ENCODE measurements around the gene DDX20. TPM values are rescaled to one million over a fixed set of nuclear protein-coding genes. Genes with fewer than 3 reads are reported as not detected.

DDX20 gene, protein sequence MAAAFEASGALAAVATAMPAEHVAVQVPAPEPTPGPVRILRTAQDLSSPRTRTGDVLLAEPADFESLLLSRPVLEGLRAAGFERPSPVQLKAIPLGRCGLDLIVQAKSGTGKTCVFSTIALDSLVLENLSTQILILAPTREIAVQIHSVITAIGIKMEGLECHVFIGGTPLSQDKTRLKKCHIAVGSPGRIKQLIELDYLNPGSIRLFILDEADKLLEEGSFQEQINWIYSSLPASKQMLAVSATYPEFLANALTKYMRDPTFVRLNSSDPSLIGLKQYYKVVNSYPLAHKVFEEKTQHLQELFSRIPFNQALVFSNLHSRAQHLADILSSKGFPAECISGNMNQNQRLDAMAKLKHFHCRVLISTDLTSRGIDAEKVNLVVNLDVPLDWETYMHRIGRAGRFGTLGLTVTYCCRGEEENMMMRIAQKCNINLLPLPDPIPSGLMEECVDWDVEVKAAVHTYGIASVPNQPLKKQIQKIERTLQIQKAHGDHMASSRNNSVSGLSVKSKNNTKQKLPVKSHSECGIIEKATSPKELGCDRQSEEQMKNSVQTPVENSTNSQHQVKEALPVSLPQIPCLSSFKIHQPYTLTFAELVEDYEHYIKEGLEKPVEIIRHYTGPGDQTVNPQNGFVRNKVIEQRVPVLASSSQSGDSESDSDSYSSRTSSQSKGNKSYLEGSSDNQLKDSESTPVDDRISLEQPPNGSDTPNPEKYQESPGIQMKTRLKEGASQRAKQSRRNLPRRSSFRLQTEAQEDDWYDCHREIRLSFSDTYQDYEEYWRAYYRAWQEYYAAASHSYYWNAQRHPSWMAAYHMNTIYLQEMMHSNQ
- 11.3 and 13.7 TPM in 2 replicates for total RNA-seq

DNA sequence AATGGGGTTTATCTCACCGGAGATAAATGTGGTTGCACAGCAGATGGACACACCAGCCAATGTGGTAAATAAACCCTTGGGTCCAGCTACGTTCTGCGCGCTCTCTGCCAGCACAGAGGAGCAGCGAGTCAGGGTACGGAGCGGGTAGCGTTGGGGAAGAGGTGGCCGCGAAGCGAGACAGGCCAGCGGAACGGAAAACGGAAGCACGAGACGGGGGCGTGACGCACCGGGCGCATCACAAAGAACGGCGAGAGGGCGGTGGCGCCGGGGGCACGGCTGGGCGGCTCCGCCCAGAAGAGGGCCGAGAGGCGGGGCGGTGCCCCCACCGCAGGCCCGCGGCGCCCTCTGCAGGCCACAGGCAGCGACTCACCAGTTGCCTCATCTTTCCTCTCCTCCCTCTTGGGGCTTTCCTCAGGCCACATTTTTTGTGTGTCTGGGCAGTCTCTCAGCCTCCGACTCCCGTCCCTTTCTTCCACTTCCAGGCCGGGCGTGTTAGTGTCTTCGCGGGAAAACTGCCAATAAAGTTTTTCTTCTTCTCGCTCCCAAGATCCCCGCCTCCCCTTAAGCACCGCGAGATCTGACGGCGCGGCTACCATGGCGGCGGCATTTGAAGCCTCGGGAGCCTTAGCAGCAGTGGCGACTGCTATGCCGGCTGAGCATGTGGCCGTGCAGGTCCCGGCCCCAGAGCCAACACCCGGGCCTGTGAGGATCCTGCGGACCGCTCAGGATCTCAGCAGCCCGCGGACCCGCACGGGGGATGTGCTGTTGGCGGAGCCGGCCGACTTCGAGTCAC lies at the start of gene DDX20:
DDX20 (plus strand) TSS at position 571 of the 793 bp plus-strand sequence; CDS start at position 595, 24 bp downstream.
- DNase-seq (ENCODE audit: low read depth in 2 of 2), result peak; percentile 97 to 98

DNA sequence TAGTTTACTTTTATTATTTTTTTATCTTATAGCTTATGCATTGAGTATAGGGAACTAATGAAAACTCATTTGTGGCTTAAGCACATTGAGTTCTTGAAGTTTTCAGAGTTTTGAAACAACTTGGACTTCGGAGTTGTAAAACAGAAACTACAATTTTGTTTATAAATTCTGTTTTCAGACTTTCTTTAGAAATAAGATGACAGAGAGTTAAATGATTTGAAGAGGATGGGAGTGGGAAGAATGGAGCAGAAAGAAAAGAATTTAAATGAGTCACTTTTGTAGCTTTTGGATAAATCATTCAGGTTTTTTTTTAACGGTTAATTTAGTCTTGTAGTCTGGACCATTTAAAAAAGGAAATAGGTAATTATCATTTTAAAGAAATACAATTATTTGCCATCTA lies 48.8 kb upstream of the DDX20 start:
- DNase-seq (ENCODE audit: low read depth in 2 of 2), result no peak

DNA sequence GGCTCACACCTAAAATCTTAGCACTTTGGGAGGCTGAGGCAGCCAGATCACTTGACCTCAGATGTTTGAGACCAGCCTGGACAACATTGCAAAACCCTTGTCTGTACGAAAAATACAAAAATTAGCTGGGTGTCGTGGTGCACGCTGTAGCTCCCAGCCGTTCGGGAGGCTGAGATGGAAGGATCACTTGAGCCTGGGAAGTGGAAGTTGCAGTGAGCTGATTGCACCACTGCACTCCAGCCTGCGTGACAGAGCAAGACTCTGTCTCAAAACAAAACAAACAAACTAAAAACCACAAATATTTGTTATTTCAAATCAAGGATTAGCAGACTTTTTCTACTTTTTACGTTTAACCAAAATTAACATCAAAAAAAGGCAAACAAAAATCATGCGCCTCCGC lies 47.8 kb upstream of the DDX20 start:
- no peak for DNase-seq (ENCODE audit: low read depth in 2 of 2)

DNA sequence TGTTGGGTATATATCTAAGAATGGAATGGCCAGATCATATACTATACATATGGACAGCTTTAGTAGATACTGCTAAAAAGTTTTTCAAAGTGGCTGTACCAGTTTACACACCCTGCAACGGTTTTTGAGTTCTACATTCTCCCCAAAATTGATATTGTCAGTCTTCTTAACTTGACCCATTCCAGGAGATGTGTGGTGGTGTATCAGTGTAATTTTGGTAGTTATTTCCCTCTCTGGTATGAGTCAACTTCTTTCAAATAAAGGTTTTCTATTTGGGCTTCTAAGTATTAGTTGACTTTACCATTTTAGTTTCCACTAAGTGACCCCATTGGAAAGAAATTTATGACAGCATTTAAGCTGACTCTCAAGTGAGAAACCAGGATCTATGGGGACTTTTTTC lies 45.7 kb upstream of the DDX20 start:
- no peak for DNase-seq (ENCODE audit: low read depth in 2 of 2)

DNA sequence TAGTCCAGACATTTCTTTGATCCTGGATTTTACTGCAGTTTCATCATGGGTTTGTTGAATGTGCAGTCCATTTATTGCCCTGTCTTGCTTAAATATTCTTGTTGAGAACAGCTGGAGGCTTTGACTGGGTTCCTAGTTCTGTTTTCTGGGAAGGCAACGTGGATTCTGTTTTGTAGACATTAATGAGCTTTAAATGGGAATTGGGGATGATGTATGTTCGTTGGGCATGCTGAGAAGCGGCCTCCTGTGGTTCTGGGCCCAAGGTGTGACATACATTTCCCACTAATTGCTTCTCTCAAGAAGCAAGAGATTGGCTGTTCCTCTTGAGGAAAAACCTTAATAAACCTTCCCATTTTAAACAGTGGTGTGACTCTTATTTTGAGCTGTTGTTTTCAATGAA lies 39.4 kb upstream of the DDX20 start:
- no peak for DNase-seq (ENCODE audit: low read depth in 2 of 2)

DNA sequence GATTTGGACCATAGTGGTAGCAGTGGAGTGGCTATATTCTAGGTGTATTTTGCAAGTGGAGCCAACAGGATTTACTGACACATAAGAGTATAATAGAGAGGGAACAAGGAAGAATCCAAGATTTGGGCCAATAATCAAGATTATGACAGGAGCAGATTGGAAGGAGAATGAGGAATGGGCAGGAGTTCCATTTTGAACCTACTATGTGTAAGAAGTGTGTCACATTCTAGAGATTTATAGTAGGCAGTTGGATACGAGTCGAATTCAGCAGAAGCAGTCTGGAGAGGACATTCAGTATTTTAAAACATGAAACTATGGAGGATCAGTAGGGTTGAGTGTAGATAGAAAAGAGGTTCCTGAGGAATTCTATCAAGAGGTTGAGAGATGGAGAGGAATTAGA lies 38.3 kb upstream of the DDX20 start:
- DNase-seq (ENCODE audit: low read depth in 2 of 2), result no peak

DNA sequence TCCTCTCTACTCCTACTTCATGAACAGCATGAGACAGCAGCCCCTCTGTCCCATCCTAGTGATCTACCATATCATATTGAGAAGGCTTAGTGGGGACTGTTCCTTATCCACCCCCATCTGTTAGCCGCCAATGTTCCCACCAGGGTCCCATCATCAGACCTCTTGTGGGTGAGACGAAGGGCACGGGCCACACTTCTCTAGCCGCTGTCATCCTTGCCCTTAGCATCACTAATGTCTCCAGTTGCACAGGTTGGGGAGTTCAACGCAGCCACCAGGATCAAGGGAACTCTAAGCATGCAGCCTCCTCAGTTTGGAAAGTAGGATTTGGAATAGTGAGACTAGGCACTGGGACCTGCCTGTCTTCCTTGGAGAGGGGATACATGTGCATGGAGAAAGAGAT lies 36.6 kb upstream of the DDX20 start:
- DNase-seq (ENCODE audit: low read depth in 2 of 2), result no peak

DNA sequence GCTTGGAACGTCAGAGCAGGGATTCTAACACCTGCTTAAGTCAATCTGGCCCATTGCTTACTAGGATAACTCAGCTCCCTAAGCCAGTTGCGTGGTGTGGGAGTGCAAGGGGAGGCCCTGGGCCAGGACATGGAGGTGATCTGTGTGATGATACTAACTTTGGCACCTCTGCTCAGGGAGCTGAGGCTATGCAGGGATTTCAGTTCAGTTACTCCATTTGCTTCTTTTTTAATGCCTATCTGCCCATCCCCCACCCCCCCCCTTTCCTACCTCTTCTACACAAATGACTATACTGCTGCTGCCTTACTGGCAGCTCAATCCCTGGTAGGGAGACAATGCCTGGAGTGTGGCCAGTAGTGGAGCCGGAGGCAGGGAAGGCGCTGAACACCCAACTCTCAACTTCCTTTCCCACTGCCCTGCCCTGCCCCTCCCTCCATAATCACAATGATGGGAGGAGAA lies 36.0 kb upstream of the DDX20 start:
- peak; percentile 82 to 83 for DNase-seq (ENCODE audit: low read depth in 2 of 2)

DNA sequence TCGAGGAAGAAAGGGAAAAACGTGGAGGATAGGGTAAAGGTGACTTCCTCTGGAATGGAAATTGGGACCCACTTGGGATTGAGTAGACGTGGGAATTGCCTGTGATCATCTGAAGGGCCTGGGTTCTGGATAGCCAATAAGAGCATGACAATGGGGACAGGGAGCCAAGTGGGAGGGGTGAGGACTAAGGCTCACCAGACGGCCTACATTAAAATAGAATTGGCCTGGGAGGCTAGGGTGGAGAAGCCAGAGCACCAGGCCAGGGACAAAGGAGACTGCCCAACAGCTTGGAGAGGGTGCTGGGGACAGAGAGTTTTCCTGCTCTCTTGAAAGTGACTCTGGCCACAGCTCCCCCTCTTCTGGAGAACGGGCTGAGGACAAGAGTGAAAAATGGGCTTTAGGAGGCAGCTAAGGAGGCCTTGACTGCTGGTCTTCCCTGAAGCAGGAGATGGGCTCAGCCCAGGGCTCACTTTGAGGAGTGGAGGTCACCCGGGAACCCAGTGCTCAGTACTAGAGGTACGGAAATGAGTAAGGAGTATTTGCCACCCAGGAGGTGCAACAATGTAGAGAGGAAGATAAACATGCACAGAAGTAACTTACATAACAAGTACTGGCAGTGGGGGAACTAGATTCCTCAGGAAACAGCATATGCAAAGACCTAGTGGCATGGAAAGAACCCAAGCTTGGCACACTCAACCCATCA lies 35.3 kb upstream of the DDX20 start:
- DNase-seq (ENCODE audit: low read depth in 2 of 2), result peak in 1 of 2 donors; percentile 47

DNA sequence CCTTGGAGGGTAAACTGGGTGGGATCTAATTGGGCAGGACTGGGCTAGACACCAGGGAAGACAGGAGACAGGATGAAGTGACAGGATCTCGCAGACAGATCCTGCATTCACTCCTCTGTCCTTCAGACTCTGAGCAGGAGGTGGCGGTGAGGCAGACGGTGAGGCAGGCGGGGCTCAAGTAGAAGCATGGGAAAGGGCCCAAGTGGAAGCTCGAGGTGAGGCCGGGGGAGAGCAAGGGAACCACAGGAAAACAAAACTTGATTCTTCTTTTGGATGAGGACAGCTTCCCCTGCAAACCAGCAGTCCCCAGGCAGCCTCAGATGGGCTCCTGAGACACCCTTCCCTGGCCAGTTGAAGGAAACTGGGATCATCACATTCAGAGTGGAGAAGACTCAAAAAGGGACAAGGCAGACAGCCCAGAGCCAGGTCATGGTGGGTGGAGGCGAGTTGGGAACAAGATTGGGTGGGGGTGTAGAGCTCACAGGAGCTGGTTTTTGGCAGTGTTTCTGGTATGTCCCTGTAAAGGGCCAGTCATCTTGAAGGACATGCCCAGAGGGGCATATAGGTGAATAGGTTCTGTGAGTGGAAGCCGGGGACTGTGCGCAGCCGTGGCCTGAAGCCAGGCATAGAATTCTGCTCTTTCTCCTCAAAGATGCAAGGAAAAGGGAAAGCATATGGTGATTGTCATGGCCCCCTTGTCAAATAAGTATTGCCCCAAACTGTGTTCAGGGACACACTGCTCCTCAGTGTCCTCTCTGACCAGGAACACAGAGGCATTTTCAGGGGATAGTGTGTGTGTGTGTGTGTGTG lies 34.5 kb upstream of the DDX20 start:
- DNase-seq (ENCODE audit: low read depth in 2 of 2), result no peak

DNA sequence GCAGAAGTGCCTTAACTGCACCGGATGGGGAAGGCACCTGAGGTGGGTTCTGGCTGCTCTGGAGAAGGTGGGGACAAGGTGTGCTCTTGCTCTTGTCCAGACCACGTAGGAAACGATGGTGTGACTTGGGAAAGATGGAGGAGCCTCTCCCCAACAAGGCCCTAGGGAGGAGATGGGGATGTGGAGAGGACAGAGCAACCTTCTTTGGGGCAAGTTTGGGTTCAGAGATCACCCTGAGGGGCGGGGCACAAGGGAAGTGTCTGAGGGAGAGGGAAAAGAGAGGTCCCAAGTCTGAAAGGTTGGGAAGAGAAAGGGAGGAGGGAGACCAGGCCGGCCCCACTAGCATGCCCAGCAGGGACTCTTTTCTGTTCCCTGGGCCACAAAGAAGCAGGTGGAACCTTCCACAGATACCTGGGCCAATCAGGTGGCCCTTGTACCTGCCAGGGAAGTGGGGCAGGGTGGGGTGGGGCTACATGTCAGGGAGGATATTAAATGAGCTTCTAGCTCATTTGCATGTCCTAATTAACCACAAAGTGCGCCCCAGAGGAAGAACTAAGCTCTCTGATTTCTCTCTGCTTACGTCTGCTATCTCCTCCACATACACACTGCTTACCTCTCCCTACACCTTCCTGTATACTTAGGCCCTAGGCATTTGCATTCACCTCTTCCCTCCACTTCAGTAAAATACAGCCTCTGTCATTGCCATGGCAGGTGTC lies 32.5 kb upstream of the DDX20 start:
- no peak for DNase-seq (ENCODE audit: low read depth in 2 of 2)

DNA sequence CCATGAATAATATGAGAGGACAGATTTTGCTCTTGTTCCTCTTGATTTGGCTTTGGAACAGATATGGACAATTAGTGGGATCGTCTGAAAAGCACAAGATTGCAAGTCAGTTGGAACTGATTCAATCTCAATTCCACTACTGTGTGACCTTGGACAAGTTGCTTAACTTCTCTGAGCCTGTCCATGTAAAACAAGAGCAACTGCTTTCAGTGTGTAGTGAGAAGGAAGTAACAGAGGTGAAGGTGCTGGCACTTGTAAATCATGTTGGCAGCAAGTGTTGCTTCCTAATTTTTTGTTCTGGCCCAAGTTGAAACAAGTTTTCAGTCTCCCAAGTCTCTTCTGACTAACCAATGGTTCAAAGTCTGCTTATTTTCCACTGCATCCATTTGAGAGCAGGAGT lies 31.8 kb upstream of the DDX20 start:
- no peak for DNase-seq (ENCODE audit: low read depth in 2 of 2)

DNA sequence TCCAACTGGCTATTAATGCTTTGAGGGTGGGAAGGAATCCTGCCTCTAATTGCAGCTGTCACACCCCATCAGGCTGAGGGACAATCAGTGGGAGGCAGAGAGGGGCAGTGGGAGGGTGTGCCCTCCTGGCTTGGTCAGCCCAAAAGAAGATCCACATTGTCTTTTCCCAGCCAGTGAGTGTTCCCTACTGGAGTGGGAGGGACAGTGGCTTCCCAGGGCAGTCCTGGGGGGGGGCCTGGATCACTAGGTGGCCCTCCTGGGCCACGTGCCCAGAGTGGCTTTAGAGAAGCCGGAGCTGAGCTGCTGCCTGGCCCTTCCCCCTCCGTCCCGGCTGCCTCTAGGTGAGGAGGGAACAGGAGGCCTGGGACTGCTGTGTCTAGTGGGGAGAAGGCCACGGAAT lies 30.5 kb upstream of the DDX20 start:
- peak in 1 of 2 donors; percentile 66 for DNase-seq (ENCODE audit: low read depth in 2 of 2)

DNA sequence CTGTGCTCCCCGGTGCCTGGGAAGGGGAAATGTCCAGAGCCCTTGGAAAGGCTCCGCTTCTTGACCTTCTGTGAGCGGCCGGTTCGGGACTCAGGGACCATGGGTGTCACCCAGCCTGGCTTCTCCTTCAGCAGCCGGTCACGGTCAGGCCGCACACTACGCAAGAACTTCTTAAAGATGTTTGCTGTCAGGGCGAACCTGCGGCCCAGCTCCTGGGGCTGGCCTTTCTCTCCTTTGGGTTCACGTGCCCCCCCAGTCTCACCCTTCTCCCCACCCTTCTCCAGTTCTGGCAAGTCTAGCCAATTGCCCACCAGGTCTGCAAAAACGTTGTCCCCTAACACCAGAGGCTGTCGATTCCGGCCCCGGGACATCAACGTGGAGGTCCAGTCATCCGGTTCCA lies 28.6 kb upstream of the DDX20 start:
- DNase-seq (ENCODE audit: low read depth in 2 of 2), result no peak

DNA sequence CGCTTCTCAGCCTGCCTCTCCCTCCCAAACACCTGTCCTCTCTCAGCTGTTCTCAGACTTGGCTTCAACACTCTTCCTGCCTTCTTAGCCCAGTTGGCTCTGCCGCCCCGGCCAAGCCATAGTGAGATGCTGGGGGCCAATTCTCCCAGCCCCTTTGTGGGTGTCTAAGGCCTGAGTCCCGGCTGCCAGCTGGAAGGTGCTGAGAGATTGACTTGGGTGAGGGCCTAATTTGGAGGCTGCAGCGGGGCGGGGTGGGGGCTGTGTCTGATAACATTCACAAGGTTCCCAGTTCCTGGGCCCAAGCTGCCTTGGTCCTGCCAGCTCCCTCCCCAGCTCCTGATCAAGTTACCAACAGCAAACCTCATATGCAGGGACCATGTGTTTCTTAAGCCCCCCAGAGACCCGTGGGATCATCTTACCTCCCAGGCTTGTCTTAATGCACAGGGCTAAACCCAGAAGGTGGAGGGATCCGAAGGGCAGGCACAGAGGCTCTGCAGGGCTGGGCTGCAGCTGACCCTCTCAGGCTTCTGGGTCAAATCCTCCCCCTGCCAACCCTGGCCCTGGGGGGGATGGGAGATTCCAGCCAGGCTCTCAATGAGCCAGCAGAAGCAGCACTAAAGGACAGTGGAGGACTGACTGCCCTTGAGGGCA lies 26.3 kb upstream of the DDX20 start:
- DNase-seq (ENCODE audit: low read depth in 2 of 2), result no peak

DNA sequence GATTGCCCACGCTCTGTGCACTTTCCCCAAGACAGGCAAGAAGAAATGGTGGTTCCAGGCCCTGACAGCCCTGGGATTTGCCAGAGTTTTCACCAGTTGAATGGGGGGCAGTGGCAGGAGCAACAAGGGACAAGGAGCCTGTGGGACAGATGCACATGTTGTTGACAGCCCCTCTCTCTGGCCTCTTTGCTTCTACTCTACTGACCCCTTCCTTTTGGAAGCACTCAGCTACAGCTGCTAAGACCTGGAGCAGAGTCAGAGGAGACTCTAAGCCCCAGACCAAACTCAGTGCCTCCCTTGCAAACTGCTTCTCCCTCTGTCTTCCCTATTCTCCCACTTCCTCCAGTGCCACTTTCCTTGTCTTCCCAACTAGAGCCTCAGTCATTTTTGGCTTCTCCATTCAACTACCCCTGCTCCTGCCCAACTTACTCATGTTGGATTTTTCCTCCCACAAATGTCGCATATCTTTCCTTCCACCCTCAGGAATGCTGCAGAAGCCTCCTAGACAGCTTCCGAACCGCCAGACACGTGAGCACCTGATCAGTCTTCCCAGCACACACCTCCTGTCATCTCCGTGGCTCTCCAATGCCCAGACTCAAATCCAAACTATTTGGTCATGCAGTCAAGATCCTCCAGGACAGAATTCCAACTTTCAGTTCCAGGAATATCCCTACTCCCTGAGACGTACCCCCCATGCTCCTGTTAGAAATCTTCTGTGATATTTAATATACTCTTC lies 25.6 kb upstream of the DDX20 start:
- no peak for DNase-seq (ENCODE audit: low read depth in 2 of 2)

DNA sequence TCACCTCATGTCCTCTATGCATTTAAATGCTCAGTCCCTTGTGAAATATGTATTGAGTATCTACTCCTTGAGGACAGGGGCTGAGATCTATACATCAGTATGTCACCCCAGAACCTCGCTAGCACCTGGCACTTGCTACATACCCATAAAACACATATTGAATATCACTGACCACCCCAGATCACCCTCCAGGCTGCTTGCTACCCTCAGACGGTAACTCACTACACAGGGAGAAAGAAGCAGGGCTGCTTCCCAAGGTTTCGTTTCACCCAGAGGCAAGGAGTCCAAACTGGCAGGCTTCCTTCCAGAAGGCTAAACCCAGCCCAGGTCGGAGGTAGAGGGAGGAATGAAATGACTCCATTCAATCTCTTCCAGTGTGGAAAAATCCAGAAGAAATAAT lies 25.0 kb upstream of the DDX20 start:
- DNase-seq (ENCODE audit: low read depth in 2 of 2), result peak in 1 of 2 donors; percentile 0

DNA sequence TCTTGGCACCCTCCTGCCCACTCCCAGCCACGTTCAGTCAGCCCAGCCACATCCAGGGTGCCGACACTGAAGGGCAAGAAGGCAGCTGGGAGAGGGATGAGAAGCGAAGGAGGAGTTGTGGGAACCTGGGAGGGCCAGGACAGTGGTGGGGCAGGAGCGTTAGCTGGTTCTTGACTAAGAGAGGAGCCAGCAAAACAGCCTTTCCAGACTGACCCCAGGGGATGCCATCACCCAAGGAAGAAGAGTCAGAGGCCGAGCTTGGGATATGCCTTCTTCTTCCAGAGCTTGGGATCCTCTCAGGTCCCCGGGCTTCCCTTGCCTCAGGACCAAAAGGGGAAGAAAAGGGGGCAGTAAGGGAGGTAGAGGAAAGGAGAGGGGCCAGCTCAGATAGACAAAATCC lies 23.7 kb upstream of the DDX20 start:
- no peak for DNase-seq (ENCODE audit: low read depth in 2 of 2)

Measured in lung microvascular endothelial cell (primary cell).